Measurements from ENCODE around the gene ZDHHC14. TPM values are rescaled to one million over a fixed set of nuclear protein-coding genes. Genes with fewer than 3 reads are reported as not detected.

ZDHHC14 gene
- total and polyA plus RNA-seq, 2 of the 8 experiments (the other 6 are each of a cell fraction or from before 2014, with no cell fraction given), result 2.9 to 5.3 TPM

DNA sequence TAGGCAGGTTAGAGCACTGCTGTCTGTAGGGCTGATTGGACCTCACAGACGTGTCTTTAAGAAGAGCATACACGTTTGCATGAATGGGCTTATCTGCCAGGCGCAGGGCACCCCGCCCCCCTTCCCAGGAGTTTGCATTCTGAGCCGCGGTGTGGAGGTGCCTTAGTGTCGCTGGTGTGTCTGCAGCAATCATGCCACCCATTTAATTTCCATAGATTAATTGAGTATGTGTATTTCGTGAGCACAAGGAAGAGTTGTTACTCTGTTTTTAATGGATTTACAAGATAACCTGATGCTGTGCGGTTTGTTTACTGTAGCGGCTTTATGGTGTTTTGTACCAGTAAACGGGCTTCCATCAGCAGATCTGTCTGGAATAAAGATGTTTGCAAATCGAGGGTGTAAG, 107.7 kb downstream of the ZDHHC14 start:
- POLR2A ChIA-PET (ENCODE audit: partially characterized antibody), result no interaction called here
- Histone ChIP-seq H3K79me1 (ENCODE audit: low read depth, low read length) (no peaks in the 10 kb centered on the region), H3K23ac (ENCODE audit: insufficient read length) (no peak overlapping the region), H3K27ac (ENCODE audit: low read depth, low read length) (no peak overlapping the region), H4K8ac (ENCODE audit: extremely low read depth, insufficient read depth, low read length) (no peak overlapping the region), H3K4me2 (ENCODE audit: insufficient read depth in 1 of 2, low read depth in 2 of 2, low read length in 2 of 2) (no peak overlapping the region), H2BK120ac (replicated peaks; ENCODE audit: low read depth, low read length) (no peak overlapping the region), H4K91ac (replicated peaks; ENCODE audit: insufficient read length, low read length) (no peak overlapping the region), H3K36me3 (ENCODE audit: control insufficient read depth in 2 of 4, insufficient read depth in 4 of 4, low read length in 3 of 4) (no peaks in the 10 kb centered on the region), H3K14ac (ENCODE audit: insufficient read length) (no peak overlapping the region), H2BK5ac (ENCODE audit: low read depth, low read length) (no peak overlapping the region), H3K23me2 (ENCODE audit: low read depth, low read length) (no peaks in the 10 kb centered on the region), H3K18ac (ENCODE audit: extremely low read depth, low read length) (no peak overlapping the region), H4K5ac (ENCODE audit: insufficient read length, low read depth, low read length) (no peak overlapping the region), H2AK5ac (ENCODE audit: low read depth, low read length) (no peak overlapping the region), H2BK12ac (ENCODE audit: low read depth, low read length) (no peak overlapping the region), H2BK20ac (ENCODE audit: low read length) (no peak overlapping the region), H3K9ac (replicated peaks in 1 of 4; ENCODE audit: extremely low read depth in 1 of 4, low read depth in 3 of 4, low read length in 3 of 4) (no peak overlapping the region), H3K4me1 (replicated peaks in 1 of 4; ENCODE audit: control insufficient read depth in 3 of 4, insufficient read depth in 4 of 4, low read length in 3 of 4) (peaks cover 0 to 14% (median 4%) of the 10 kb centered on the region in 4 experiments; a peak in 6 of 7 replicates), H4K20me1 (replicated peaks in 1 of 2; ENCODE audit: control insufficient read depth in 1 of 2, insufficient read depth in 2 of 2, low read length in 2 of 2) (no peaks in the 10 kb centered on the region), H2BK15ac (ENCODE audit: low read length) (no peak overlapping the region), H3K9me3 (ENCODE audit: insufficient read depth in 2 of 2, low read depth in 1 of 2, low read length in 1 of 2) (no peaks in the 10 kb centered on the region), H3K4me3 (ENCODE audit: extremely low read depth in 1 of 4, insufficient read depth in 2 of 4, low read depth in 3 of 4, low read length in 4 of 4) (no peak overlapping the region), H3K27me3 (replicated peaks in 1 of 4; ENCODE audit: control insufficient read depth in 3 of 4, extremely low read depth in 1 of 4, insufficient read depth in 3 of 4, low read length in 3 of 4) (no peaks in the 10 kb centered on the region), H3K79me2 (ENCODE audit: control insufficient read depth in 1 of 2, insufficient read depth in 2 of 2, low read length in 2 of 2) (no peaks in the 10 kb centered on the region), H3K4ac (replicated peaks; ENCODE audit: insufficient read length, low read depth, low read length) (no peak overlapping the region), H2AFZ (ENCODE audit: low read length) (no peak overlapping the region), H3K56ac (replicated peaks; ENCODE audit: insufficient read length, low read depth, low read length) (no peak overlapping the region)
- CTCF ChIA-PET (ENCODE audit: partially characterized antibody), result interaction anchor here (1.6 to 1.7 kb wide), 2 partner anchors 54 to 182 kb away, joined by 3 read pairs; no protein-coding TSS in a partner anchor
- no peak for DNase-seq (ENCODE audit: low read depth in 1 of 2, low spot score in 2 of 2)
- 72% methylated on average over 12 of the region's 12 CpGs; no CpG with 5 or more reads in 1 of the 2 experiments for WGBS, 2 experiments (ENCODE audit: extremely low coverage in 1 of 2, insufficient coverage in 1 of 2, insufficient read length in 1 of 2, insufficient replicate concordance in 2 of 2, low coverage in 1 of 2, low lambda C conversion rate in 2 of 2, missing lambda C conversion rate in 1 of 2)
- no peak for FAIRE-seq
- TF ChIP-seq GABPA (IDR thresholded peaks at IDR 0.05; ENCODE audit: borderline replicate concordance, insufficient read depth, low read length) (no peak), CHD2 (IDR thresholded peaks at IDR 0.05; ENCODE audit: low read length) (no peak), RXRA (IDR thresholded peaks at IDR 0.05; ENCODE audit: insufficient read depth, low read depth, low read length) (no peak), SP1 (IDR thresholded peaks at IDR 0.05; ENCODE audit: low read depth, low read length) (no peak), TCF12 (IDR thresholded peaks at IDR 0.05; ENCODE audit: low read depth, low read length) (no peak), HDAC6 (IDR thresholded peaks at IDR 0.05; ENCODE audit: low read depth, low read length) (no peak), GTF2F1 (IDR thresholded peaks at IDR 0.05; ENCODE audit: borderline replicate concordance, low read depth, low read length) (no peak), PHF8 (conservative IDR thresholded peaks at IDR 0.05; ENCODE audit: low read depth, low read length) (no peak), CBX5 (IDR thresholded peaks at IDR 0.05; ENCODE audit: low read depth, low read length) (no peak), SUZ12 (IDR thresholded peaks at IDR 0.05; ENCODE audit: low read length) (no peak), EGR1 (IDR thresholded peaks at IDR 0.05; ENCODE audit: borderline replicate concordance, low read depth, low read length) (no peak), KDM5A (IDR thresholded peaks at IDR 0.05; ENCODE audit: low read length) (no peak)
- TF ChIP-seq, protein P1, sequence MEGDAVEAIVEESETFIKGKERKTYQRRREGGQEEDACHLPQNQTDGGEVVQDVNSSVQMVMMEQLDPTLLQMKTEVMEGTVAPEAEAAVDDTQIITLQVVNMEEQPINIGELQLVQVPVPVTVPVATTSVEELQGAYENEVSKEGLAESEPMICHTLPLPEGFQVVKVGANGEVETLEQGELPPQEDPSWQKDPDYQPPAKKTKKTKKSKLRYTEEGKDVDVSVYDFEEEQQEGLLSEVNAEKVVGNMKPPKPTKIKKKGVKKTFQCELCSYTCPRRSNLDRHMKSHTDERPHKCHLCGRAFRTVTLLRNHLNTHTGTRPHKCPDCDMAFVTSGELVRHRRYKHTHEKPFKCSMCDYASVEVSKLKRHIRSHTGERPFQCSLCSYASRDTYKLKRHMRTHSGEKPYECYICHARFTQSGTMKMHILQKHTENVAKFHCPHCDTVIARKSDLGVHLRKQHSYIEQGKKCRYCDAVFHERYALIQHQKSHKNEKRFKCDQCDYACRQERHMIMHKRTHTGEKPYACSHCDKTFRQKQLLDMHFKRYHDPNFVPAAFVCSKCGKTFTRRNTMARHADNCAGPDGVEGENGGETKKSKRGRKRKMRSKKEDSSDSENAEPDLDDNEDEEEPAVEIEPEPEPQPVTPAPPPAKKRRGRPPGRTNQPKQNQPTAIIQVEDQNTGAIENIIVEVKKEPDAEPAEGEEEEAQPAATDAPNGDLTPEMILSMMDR (IDR thresholded peaks at IDR 0.05; ENCODE audit: control extremely low read depth in 1 of 3, insufficient read depth in 1 of 3, low read depth in 1 of 3, low read length in 3 of 3), result no peak
